Measurements from ENCODE around the gene PDSS2.

DNA sequence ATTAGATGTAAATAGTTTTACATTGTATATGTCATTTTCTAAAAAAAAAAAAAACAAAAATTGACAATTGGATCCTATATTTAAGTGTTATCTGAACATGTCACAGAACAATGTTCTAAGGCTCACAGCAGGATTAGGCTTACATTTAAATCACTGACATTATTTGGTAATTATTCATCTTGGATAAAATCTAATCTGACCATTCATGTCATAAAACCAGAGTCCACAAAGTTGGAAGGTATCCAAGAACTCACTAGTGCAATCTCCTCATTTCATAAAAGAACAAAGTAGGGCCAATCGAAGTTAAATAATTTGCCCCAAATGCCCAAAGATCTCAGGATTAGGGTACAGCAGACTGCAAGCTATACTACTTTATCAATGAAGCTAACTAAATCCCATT lies 73.0 kb downstream of the PDSS2 start:
- TF ChIP-seq, protein P1, sequence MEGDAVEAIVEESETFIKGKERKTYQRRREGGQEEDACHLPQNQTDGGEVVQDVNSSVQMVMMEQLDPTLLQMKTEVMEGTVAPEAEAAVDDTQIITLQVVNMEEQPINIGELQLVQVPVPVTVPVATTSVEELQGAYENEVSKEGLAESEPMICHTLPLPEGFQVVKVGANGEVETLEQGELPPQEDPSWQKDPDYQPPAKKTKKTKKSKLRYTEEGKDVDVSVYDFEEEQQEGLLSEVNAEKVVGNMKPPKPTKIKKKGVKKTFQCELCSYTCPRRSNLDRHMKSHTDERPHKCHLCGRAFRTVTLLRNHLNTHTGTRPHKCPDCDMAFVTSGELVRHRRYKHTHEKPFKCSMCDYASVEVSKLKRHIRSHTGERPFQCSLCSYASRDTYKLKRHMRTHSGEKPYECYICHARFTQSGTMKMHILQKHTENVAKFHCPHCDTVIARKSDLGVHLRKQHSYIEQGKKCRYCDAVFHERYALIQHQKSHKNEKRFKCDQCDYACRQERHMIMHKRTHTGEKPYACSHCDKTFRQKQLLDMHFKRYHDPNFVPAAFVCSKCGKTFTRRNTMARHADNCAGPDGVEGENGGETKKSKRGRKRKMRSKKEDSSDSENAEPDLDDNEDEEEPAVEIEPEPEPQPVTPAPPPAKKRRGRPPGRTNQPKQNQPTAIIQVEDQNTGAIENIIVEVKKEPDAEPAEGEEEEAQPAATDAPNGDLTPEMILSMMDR (IDR thresholded peaks at IDR 0.05) = no peak
- TF ChIP-seq POLR2A (IDR thresholded peaks at IDR 0.05) = no peak

All from heart left ventricle (tissue), 13 donors.